ENCODE results near the gene RB1.

DNA sequence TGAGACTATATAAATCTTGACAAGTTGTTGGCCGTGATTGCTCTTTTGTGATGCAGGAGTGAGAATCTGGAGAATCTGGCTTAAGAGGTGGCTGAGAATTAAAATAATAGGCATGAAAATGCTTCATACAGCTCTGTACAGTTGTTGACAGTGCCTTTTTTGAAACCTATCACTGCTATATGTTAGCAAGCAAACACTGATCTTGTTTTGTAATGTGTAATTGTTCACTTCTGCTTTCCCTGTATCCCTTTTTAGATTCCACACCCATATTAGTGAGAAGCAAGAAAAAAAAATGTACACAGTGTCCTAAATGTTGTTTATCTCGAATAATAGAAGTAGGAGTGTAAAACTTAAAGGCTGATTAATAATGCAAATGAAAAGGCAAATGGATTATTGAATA, 39.5 kb upstream of the RB1 start:
- TF ChIP-seq, protein P1, sequence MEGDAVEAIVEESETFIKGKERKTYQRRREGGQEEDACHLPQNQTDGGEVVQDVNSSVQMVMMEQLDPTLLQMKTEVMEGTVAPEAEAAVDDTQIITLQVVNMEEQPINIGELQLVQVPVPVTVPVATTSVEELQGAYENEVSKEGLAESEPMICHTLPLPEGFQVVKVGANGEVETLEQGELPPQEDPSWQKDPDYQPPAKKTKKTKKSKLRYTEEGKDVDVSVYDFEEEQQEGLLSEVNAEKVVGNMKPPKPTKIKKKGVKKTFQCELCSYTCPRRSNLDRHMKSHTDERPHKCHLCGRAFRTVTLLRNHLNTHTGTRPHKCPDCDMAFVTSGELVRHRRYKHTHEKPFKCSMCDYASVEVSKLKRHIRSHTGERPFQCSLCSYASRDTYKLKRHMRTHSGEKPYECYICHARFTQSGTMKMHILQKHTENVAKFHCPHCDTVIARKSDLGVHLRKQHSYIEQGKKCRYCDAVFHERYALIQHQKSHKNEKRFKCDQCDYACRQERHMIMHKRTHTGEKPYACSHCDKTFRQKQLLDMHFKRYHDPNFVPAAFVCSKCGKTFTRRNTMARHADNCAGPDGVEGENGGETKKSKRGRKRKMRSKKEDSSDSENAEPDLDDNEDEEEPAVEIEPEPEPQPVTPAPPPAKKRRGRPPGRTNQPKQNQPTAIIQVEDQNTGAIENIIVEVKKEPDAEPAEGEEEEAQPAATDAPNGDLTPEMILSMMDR (IDR thresholded peaks at IDR 0.05), result no peak
- no peak for TF ChIP-seq POLR2A (IDR thresholded peaks at IDR 0.05)

Measured in esophagus squamous epithelium (tissue), 4 donors.